Measurements from ENCODE around the gene HSPA1L.
"Not testable (repeated sequence)": the region's sequence is repeated elsewhere in the genome, so short reads cannot be mapped to it uniquely, and the experiment has no call there.

The HSPA1L gene

DNA sequence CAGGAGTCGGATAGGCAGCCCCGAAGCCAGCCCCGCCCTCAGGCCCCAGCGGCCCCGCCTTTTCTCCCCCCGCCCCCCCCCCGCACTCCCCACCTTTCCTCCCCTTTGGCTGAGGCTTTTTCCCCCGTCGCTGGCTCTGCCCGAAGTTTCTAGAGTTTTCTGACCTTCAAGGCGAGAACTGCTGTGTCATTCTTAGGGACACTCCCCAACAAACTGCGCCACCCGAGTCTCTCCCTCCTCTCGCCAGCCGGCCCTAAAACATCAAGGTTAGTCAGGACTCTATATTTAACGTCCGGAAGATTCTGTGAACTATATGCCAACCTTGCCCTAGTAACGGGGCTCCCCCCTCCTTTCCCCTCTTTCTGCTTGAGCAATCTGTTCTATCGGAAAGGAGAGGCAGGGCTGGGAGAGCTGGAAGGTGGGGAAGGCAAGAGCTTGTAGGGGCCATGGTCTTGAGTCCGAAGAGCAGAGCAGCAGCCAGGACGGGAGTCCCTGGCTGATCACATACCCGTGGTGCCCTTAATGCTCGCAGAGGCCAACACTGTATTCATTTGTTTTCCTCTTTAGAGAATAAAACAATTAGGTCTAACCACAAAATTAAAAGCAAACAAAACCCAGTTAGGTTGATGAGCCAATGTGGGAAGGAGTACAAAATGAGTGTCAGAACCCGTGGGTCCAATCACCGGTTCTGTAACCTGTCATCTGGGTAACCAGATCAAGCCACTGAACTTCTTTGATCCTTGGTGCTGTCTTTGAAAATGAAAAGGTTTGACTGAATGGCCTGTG is 7.1 kb upstream of the HSPA1L start:
- Mint-ChIP-seq H3K4me3 (peak overlapping the region; percentile 87), H3K4me1 (peaks cover 60% of the 10 kb centered on the region), H3K27me3 (ENCODE audit: low read depth, poor library complexity) (peaks cover 9% of the 10 kb centered on the region), H3K9me3 (peaks cover 25% of the 10 kb centered on the region), H3K27ac (peak overlapping the region; percentile 95), H3K36me3 (ENCODE audit: low read depth) (peaks cover 16% of the 10 kb centered on the region)
- TF ChIP-seq, protein P1, sequence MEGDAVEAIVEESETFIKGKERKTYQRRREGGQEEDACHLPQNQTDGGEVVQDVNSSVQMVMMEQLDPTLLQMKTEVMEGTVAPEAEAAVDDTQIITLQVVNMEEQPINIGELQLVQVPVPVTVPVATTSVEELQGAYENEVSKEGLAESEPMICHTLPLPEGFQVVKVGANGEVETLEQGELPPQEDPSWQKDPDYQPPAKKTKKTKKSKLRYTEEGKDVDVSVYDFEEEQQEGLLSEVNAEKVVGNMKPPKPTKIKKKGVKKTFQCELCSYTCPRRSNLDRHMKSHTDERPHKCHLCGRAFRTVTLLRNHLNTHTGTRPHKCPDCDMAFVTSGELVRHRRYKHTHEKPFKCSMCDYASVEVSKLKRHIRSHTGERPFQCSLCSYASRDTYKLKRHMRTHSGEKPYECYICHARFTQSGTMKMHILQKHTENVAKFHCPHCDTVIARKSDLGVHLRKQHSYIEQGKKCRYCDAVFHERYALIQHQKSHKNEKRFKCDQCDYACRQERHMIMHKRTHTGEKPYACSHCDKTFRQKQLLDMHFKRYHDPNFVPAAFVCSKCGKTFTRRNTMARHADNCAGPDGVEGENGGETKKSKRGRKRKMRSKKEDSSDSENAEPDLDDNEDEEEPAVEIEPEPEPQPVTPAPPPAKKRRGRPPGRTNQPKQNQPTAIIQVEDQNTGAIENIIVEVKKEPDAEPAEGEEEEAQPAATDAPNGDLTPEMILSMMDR (IDR thresholded peaks at IDR 0.05) = no peak
- DNase-seq = peak; percentile 55

DNA sequence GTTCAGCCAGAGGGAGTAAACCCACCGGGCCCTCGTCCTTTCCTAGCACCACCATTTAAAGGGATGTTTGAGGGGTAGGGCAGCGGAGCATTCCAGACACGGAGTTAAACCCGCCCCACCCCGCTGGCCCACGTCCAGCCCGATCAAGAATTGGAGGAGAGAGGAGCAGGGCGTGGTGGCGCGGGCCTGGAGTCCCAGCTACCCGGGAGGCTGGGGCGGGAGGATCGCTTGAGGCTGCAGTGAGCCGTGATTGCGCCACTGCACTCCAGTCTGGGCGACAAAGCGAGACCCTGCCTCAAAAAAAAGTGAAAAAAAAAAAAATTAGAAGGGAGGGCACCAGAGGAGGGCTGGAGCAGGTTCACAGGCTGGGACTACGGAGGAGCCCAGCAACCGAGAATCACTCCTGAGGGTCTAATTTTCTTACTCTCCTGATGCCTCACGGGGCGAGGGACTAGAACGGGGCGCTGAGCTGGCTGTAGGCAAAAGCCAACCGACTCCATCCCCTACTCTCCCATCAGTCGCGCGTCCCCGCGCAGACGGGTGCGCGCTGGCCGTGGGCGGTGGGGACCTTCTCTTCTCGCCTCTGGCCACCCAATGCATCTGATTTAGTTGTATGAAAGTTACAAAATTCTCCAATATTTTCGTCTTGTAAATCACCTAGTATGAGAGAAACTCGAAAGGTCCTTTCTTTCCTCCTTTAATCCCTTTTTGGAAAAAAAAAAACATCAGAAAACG is 6.4 kb upstream of the HSPA1L start:
- H3K36me3 Mint-ChIP-seq (ENCODE audit: low read depth) = peaks cover 16% of the 10 kb centered on the region
- TF ChIP-seq, protein P1 (IDR thresholded peaks at IDR 0.05) = no peak
- peaks cover 9% of the 10 kb centered on the region for H3K27me3 Mint-ChIP-seq (ENCODE audit: low read depth, poor library complexity)
- H3K27ac Mint-ChIP-seq = peak overlapping the region; percentile 94
- peaks cover 53% of the 10 kb centered on the region for H3K4me1 Mint-ChIP-seq
- H3K4me3 Mint-ChIP-seq = peak overlapping the region; percentile 87
- H3K9me3 Mint-ChIP-seq = peaks cover 25% of the 10 kb centered on the region
- DNase-seq = peak; percentile 58

- Mint-ChIP-seq H3K4me3 (peak overlapping the region; percentile 87), H3K36me3 (ENCODE audit: low read depth) (peaks cover 19% of the 10 kb centered on the region), H3K9me3 (peaks cover 28% of the 10 kb centered on the region), H3K4me1 (peaks cover 48% of the 10 kb centered on the region)
- not testable (repeated sequence) for DNase-seq; H3K27me3 Mint-ChIP-seq (ENCODE audit: low read depth, poor library complexity); H3K27ac Mint-ChIP-seq
Observed at GRCh38 chr6:31820399-31820798, 5.3 kb upstream of the HSPA1L start.

DNA sequence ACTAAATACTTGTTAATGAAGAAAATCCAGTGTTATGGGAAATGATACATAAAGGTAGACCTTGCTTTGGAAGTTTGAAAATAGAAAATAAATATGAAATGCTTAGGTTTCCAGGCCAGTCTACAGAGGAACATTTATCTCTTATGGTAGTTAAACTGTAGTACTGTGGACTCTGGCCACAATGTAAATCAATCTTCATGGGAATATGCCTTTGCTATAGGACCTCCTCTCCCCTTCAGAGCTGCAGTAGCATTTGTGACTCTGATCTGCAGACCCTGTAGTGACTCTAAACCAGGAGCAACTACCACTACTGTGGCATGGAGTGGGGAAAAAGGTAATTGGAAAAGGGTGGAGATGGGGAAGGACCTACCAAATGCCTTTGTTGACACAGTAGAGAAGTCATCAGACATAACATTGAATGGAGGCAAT is 4.8 kb upstream of the HSPA1L start:
- Mint-ChIP-seq H3K36me3 (ENCODE audit: low read depth) (peaks cover 22% of the 10 kb centered on the region), H3K27ac (peak overlapping the region; percentile 44), H3K4me3 (peak overlapping the region; percentile 26), H3K4me1 (peaks cover 48% of the 10 kb centered on the region), H3K27me3 (ENCODE audit: low read depth, poor library complexity) (peaks cover 9% of the 10 kb centered on the region), H3K9me3 (peaks cover 33% of the 10 kb centered on the region)
- no peak for DNase-seq
- TF ChIP-seq, protein P1 (IDR thresholded peaks at IDR 0.05) = no peak

DNA sequence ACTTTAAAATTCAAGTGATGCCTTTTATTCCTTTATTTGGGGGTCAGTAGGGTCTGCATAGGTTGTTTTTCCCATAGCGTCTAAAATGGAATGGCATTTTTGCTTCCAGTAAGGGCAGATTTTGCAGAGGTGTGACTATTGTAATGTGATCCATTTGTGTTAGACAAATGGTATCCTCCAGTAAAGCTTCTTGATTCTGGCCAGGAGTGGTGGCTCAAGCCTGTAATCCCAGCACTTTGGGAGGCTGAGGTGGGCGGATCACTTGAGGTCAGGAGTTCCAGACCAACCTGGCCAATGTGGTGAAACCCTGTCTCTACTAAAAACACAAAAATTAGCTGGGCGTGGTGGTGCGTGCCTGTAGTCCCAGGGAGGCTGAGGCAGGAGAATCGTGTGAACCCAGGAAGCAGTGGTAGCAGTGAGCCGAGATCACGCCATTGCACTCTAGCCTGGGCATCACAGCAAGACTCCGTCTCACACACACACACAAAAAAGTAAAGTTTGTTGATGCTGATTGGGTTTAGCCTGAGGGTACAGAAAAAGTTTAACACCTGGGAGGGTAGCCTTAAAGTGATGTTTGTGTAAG is 2.9 kb upstream of the HSPA1L start:
- peaks cover 51% of the 10 kb centered on the region for H3K4me1 Mint-ChIP-seq
- H3K27ac Mint-ChIP-seq, DNase-seq: not testable (repeated sequence)
- H3K27me3 Mint-ChIP-seq (ENCODE audit: low read depth, poor library complexity) = peaks cover 11% of the 10 kb centered on the region
- peak overlapping the region; percentile 68 for H3K4me3 Mint-ChIP-seq
- peaks cover 22% of the 10 kb centered on the region for H3K36me3 Mint-ChIP-seq (ENCODE audit: low read depth)
- peaks cover 35% of the 10 kb centered on the region for H3K9me3 Mint-ChIP-seq

DNA sequence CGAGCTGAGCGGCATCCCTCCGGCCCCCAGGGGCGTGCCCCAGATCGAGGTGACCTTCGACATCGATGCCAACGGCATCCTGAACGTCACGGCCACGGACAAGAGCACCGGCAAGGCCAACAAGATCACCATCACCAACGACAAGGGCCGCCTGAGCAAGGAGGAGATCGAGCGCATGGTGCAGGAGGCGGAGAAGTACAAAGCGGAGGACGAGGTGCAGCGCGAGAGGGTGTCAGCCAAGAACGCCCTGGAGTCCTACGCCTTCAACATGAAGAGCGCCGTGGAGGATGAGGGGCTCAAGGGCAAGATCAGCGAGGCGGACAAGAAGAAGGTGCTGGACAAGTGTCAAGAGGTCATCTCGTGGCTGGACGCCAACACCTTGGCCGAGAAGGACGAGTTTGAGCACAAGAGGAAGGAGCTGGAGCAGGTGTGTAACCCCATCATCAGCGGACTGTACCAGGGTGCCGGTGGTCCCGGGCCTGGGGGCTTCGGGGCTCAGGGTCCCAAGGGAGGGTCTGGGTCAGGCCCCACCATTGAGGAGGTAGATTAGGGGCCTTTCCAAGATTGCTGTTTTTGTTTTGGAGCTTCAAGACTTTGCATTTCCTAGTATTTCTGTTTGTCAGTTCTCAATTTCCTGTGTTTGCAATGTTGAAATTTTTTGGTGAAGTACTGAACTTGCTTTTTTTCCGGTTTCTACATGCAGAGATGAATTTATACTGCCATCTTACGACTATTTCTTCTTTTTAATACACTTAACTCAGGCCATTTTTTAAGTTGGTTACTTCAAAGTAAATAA is 2.2 kb upstream of the HSPA1L start:
- Mint-ChIP-seq H3K4me1 (peaks cover 44% of the 10 kb centered on the region), H3K9me3 (peaks cover 35% of the 10 kb centered on the region), H3K4me3 (peak overlapping the region; percentile 68), H3K36me3 (ENCODE audit: low read depth) (peaks cover 22% of the 10 kb centered on the region)
- not testable (repeated sequence) for DNase-seq; H3K27me3 Mint-ChIP-seq (ENCODE audit: low read depth, poor library complexity); H3K27ac Mint-ChIP-seq

GRCh38 chr6:31814677-31815024 is 432 bp downstream of the HSPA1L start:
- Mint-ChIP-seq H3K36me3 (ENCODE audit: low read depth) (peaks cover 22% of the 10 kb centered on the region), H3K9me3 (peaks cover 31% of the 10 kb centered on the region), H3K4me3 (peak overlapping the region; percentile 81), H3K4me1 (peaks cover 25% of the 10 kb centered on the region), H3K27ac (peak overlapping the region; percentile 99), H3K27me3 (ENCODE audit: low read depth, poor library complexity) (peaks cover 6% of the 10 kb centered on the region)
- peak; percentile 76 for DNase-seq
- TF ChIP-seq, protein P1 (IDR thresholded peaks at IDR 0.05) = no peak

Measured in nephron progenitor cell (in vitro differentiated cells).